Ovary (tissue), 9 donors: ENCODE measurements around the gene HERPUD2. TPM values are rescaled to one million over a fixed set of nuclear protein-coding genes. Genes with fewer than 3 reads are reported as not detected.

Source experiments
- DNase-seq, 5 donors: peaks; one replicate each; pipeline ENCODE4 v3.0.0-alpha.2; 2019 to 2020
- H3K27ac ChIP-seq, 2 donors: fragments of 200-600 bp; one replicate each; pipeline versions ENCODE4 v1.5.1 to v1.8.0; 2019 to 2022
- H3K27me3 ChIP-seq: fragments of 200-600 bp; one replicate; pipeline ENCODE4 v1.8.0; 2022
- H3K36me3 ChIP-seq: fragments of 200-600 bp; sonication (generic); one replicate; pipeline ENCODE4 v1.5.1; 2019
- H3K4me1 ChIP-seq: one replicate; pipeline ENCODE4 v1.8.1; 2013; ENCODE audit warnings: mild to moderate bottlenecking, moderate library complexity; ENCODE audit not compliant: insufficient read depth
- H3K4me3 ChIP-seq: fragments of 200-600 bp; sonication (generic); one replicate; pipeline ENCODE4 v1.5.1; 2017
- H3K9me3 ChIP-seq, 2 donors: fragments of 200-600 bp in 1 of 2; sonication (generic) in 1 of 2; one replicate each; pipeline versions ENCODE4 v1.5.1 to v1.8.1; 2013 to 2019; ENCODE audit warnings: mild to moderate bottlenecking in 1 of 2, moderate library complexity in 1 of 2
- CTCF ChIP-seq, 3 donors: fragments of 450-650 bp in 2 of 3; fragments of 200-600 bp in 1 of 3; IDR thresholded peaks; one replicate each; pipeline versions ENCODE4 v1.5.1 to v1.8.0; 2016 to 2022; ENCODE audit warnings: antibody characterized with exemption in 3 of 3, mild to moderate bottlenecking in 1 of 3
- EP300 ChIP-seq: sonication (generic); formaldehyde crosslinking; IDR thresholded peaks from one replicate; pipeline ENCODE4 v1.6.1; 2017; ENCODE audit warnings: antibody characterized with exemption
- POLR2A ChIP-seq: fragments of 450-650 bp; IDR thresholded peaks from one replicate; pipeline ENCODE4 v1.6.1; 2017; ENCODE audit warnings: antibody characterized with exemption, mild to moderate bottlenecking, moderate library complexity
- WGBS, 3 donors: extraction: QIAGEN DNeasy Blood & Tissue Kit in 1 of 3; methylation state at CpG; one replicate each; pipeline versions ENCODE4 v1.1.5 to v1.1.7; 2013 to 2017; 5-methylcytosine and 5-hydroxymethylcytosine counted together
- intact Hi-C, 4 donors: fragments of 100-400 bp; cut with DNase I; formaldehyde crosslinking; loops; one replicate each; pipeline versions ENCODE4 v1.11.0 to v1.15.1; 2022 to 2023
- polyA plus RNA-seq, 2 donors: library from polyadenylated mRNA; stranded (reverse); fragments of 200-250 nt in 1 of 2; fragments of 350-450 nt in 1 of 2; fragmentation: Illumina TruSeq in 1 of 2; extraction: RNeasy Lipid Tissue Mini Kit (QIAGEN cat#74804) in 1 of 2; gene quantifications; one replicate each; pipeline ENCODE4 v1.2.3, GENCODE V29; 2013 to 2014
- total RNA-seq, 7 donors: library from RNA; depleted of rRNA in 2 of 7; stranded (reverse); fragments of >200 nt in 2 of 7; fragmentation: NEBNext Ultra II Directional in 3 of 7; extraction: Animal tissue kit (Norgen Biotek cat#: 25700) in 3 of 7; gene quantifications; one replicate each; pipeline versions ENCODE4 v1.1.0 to v1.2.4, GENCODE V29; 2016 to 2023
- donor health status: DM: no; HTN: no; CAD: no; lungs with moderate emphysema.
- donor health status: DM: no; HTN: no; CAD: no.
- donor health status: Bipolar disorder and iron deficiency.
- donor health status: DM: yes; HTN: yes; CAD: no.
- donor health status: DM: no; HTN: no; CAD: no.
- donor health status: DM: yes; HTN: yes; CAD: no.

HERPUD2 gene
- total and polyA plus RNA-seq, 9 donors = 31.9 to 39.9 (median 38.7) TPM

- no peaks in the 10 kb centered on the region for H3K9me3 ChIP-seq
- TF ChIP-seq CTCF (IDR thresholded peaks at IDR 0.05) = no peak
- no peak for TF ChIP-seq EP300
- TF ChIP-seq POLR2A = no peak
- peaks cover 4% of the 10 kb centered on the region for H3K4me1 ChIP-seq
- no peak overlapping the region for H3K4me3 ChIP-seq
- no peaks in the 10 kb centered on the region for H3K27me3 ChIP-seq
- WGBS, 3 donors = 93 to 97% (median 93%) methylated on average over 2 of the region's 2 CpGs
- no peaks in the 10 kb centered on the region for H3K36me3 ChIP-seq
- no peak for DNase-seq
- H3K27ac ChIP-seq = no peak overlapping the region
- intact Hi-C loops = no loop called here
Observed at GRCh38 chr7:35727571-35727970, 32.6 kb upstream of the HERPUD2 start.

GRCh38 chr7:35726654-35727053 lies 31.7 kb upstream of the HERPUD2 start:
- no peak overlapping the region for H3K4me3 ChIP-seq
- intact Hi-C loops = no loop called here
- no peak overlapping the region for H3K27ac ChIP-seq
- H3K9me3 ChIP-seq = no peaks in the 10 kb centered on the region
- H3K36me3 ChIP-seq = no peaks in the 10 kb centered on the region
- H3K27me3 ChIP-seq = no peaks in the 10 kb centered on the region
- WGBS, 3 donors = 88 to 94% (median 90%) methylated on average over 3 of the region's 3 CpGs
- H3K4me1 ChIP-seq = peaks cover 4% of the 10 kb centered on the region
- DNase-seq = no peak
- TF ChIP-seq POLR2A (no peak), CTCF (IDR thresholded peaks at IDR 0.05) (no peak), EP300 (no peak)

GRCh38 chr7:35725280-35725680 lies 30.3 kb upstream of the HERPUD2 start:
- TF ChIP-seq EP300 = no peak
- TF ChIP-seq POLR2A = no peak
- TF ChIP-seq CTCF (IDR thresholded peaks at IDR 0.05) = no peak
- Histone ChIP-seq H3K4me3 (no peak overlapping the region), H3K36me3 (no peaks in the 10 kb centered on the region), H3K4me1 (peaks cover 4% of the 10 kb centered on the region), H3K9me3 (no peaks in the 10 kb centered on the region), H3K27me3 (no peaks in the 10 kb centered on the region), H3K27ac (no peak overlapping the region)
- no peak for DNase-seq
- 92 to 94% (median 92%) methylated on average over 10 of the region's 10 CpGs for whole genome bisulfite sequencing, 3 donors
- intact Hi-C loops = no loop called here

GRCh38 chr7:35723011-35723410 lies 28.1 kb upstream of the HERPUD2 start:
- no peaks in the 10 kb centered on the region for H3K36me3 ChIP-seq
- WGBS, 3 donors = 91 to 93% (median 93%) methylated on average over 4 of the region's 4 CpGs
- no peak for DNase-seq
- H3K9me3 ChIP-seq = no peaks in the 10 kb centered on the region
- no peak overlapping the region for H3K27ac ChIP-seq
- no peaks in the 10 kb centered on the region for H3K4me1 ChIP-seq
- no peak overlapping the region for H3K4me3 ChIP-seq
- intact Hi-C loops = no loop called here
- no peaks in the 10 kb centered on the region for H3K27me3 ChIP-seq
- no peak for TF ChIP-seq EP300
- TF ChIP-seq CTCF (IDR thresholded peaks at IDR 0.05) = no peak
